K562 treated with DMSO at 1 percent for 48 hours (cell line): Measurements from ENCODE around the gene GUCA1C. TPM values are rescaled to one million over a fixed set of nuclear protein-coding genes. Genes with fewer than 3 reads are reported as not detected.

Source experiments
- total RNA-seq: library from RNA; unstranded; fragments of 300-600 nt; gene quantifications from 2 replicates; pipeline ENCODE4 v1.2.3, GENCODE V29; 2022; ENCODE audit warnings: low replicate concordance; ENCODE audit errors: extremely low read depth

GUCA1C gene, protein sequence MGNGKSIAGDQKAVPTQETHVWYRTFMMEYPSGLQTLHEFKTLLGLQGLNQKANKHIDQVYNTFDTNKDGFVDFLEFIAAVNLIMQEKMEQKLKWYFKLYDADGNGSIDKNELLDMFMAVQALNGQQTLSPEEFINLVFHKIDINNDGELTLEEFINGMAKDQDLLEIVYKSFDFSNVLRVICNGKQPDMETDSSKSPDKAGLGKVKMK
- not detected in 2 replicates for total RNA-seq

DNA sequence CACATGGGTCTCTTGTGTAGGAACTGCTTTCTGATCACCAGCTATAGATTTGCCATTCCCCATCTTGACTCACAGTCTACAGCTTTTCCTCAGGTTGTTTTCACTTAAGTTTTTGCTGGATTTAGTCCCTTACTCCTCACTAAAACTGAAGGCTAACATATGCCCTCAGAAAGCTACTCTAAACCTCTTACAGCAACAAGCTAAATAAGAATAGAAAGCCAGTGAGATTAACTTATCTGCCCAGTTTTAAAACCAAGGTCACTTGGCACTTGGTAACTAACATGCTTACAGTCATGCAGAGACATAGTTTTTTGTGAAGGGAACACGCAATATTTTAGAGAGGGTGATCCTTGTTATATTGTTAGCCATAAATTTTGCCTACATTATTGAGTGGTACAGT is at the start of gene GUCA1C:
TSS of gene GUCA1C (minus strand) at position 180 of the 400 bp plus-strand sequence. CDS start at position 63, 117 bp downstream.

Other genes starting within 250 kb of the GUCA1C start
- not detected in 2 replicates for gene RETNLB, start 196.5 kb downstream of the GUCA1C start, total RNA-seq
- gene TRAT1, start 131.1 kb downstream of the GUCA1C start, total RNA-seq = not detected in 2 replicates
- not detected in 2 replicates for gene MORC1, start 164.3 kb upstream of the GUCA1C start, total RNA-seq
- gene C3orf85, start 182.8 kb upstream of the GUCA1C start, total RNA-seq = not detected in 2 replicates